Measurements from ENCODE around the gene COL5A3.

- TF ChIP-seq CTCF (IDR thresholded peaks at IDR 0.05; ENCODE audit: insufficient read depth, low read length, poor library complexity, severe bottlenecking) (no peak), EZH2phosphoT487 (conservative IDR thresholded peaks at IDR 0.05; ENCODE audit: low read length) (no peak)
Observed at GRCh38 chr19:9996541-9996940, 13.8 kb downstream of the COL5A3 start.

Data from SU-DHL-6 (cell line).